ENCODE data around the gene CES1.

- TF ChIP-seq CTCF (IDR thresholded peaks at IDR 0.05) (no peak), POLR2A (IDR thresholded peaks at IDR 0.05) (no peak)
Observed at GRCh38 chr16:55810451-55810961, 22.4 kb downstream of the CES1 start.

Measured in thyroid gland (tissue), 4 donors.